ENCODE data around the gene SLC51A.
"Not testable (repeated sequence)": the region's sequence is repeated elsewhere in the genome, so short reads cannot be mapped to it uniquely, and the experiment has no call there.

SLC51A gene

GRCh38 chr3:196193736-196194541 is 22.4 kb upstream of the SLC51A start:
- DNase-seq: no peak

DNA sequence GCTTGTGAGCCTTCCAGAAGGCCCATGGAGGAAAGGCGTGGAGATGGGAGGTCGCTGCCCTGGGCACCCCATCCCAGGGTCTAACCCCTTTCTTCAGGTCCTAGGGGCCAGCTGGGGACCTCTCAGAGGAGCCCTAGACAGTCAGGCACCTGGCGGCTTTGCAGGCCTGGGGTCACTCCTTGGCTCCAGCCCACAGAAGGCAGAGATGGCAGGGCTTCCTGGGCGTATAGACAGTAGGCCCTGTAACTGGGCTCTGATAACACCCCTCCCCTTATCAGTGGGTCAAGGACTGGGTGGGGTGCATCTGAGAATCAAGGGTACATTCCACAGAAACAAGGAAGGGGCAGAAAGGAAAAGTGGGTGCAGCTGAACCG is 21.8 kb upstream of the SLC51A start:
- no peak for DNase-seq

GRCh38 chr3:196195664-196196265 is 20.6 kb upstream of the SLC51A start:
- no peak for DNase-seq

DNA sequence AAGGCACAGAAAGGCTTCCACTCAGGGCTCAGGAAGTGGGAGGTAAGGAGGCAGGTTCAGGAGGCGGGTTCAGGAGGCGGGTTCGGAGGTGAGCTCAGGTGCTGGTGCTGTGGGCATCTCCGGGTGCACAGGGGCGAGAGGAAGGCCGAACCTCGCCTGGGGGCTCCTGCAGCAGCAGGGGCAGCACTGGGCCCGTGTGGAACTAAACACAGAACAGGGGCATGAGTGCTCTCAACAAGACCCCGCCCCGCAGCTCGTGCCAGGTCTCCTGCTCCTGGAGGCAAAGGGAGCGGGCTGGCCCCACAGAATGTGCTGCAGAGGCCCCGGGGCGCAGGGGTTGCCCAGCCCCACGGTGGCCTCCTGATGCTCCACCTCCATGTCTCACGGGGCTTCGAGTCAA is 18.8 kb upstream of the SLC51A start:
- DNase-seq: no peak

- no peak for DNase-seq
These were observed 18.2 kb upstream of the SLC51A start for GRCh38 chr3:196198081-196198675.

DNA sequence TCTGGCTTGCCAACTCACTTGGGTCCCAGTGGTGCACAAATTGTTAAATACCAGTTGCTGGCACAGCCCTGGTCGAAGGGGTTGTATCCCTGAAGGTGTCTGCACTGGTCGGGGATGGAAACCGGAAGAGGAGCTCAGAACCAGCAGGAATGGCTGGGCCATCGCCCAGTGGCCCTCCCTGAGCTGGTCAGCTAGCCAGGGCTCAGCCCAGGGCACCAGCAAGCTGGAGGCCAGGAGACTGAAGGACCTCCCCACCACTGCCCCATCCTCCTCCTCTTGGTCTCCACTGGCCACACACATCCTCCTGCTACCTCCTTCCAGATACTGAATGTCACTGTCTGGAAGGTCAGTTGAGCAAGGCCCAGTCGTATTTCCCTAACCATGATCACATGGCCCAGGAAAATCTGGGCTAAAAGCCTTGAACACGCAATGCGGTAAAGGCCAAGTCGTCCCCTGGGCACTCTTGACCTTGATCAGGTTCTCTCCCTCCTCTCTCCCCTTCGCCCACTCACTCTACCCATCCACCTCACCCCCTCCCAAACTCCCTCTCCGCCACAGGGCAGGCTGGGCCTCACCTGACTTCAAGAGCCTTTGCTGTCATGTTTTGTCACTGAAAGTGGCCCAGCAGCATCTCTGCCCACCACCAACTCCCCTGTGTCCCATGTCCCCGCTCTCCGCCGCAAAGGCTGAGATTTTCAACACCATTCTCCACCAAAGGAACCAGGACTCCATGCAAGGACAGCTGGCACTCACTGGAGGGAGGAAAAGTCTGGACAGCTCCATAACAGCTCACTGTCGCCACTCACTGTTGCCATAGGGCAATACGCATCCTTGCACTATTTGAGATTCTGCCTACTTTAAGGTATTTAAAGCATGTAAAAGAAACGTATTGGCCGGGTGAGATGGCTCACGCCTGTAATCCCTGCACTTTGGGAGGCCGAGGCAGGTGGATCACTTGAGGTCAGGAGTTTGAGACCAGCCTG is 17.3 kb upstream of the SLC51A start:
- no peak for DNase-seq

GRCh38 chr3:196202516-196202970 is 13.8 kb upstream of the SLC51A start:
- no peak for DNase-seq

DNA sequence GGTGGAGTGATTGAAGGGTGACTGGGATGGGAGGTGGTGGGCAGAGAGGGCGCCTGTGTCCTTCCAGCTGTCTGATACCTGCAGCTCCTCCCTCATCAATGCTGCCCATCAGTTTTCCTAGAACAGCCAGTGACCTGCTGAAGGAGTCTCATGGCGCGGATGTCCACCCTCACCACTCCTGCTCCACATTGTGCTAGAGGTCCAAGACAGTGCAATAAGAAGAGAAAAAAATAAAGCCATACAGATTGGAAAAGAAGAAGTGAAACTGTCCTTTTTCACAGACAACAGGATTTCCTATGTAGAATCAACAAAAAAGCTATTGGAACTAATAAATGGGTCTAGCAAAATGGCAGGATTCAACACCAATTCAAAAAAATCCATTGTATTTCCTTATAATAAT is 12.5 kb upstream of the SLC51A start:
- DNase-seq: no peak

DNA sequence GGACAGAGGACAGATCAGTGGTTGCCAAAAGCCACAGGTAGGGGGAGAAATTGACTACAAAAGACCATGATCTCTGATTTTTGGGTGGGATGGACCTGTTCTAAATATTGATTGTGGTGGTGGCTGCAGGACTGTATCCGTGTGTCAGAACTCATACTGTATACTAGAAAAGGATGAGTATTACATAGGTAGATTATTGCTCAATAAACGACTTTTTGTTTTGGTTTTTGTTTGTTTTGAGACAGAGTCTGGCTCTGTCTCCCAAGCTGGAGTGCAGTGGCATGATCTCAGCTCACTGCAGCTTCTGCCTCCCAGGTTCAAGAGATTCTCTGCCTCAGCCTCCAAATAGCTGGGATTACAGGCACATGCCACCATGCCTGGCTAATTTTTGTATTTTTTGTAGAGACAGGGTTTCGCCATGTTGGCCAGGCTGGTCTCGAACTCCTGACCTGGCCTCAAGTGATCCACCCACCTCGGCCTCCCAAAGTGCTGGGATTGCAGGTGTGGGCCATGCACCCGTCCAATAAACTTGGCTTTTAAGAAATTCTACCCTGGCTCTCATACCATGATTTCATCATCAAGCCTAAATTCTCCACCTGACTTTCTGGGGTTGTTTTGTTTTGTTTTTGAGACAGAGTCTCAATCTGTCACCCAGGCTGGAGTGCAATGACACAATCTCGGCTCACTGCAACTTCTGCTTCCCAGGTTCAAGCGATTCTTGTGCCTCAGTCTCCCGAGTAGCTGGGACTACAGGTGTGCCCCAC is 10.7 kb upstream of the SLC51A start:
- DNase-seq: not testable (repeated sequence)

- DNase-seq: no peak
These were observed 9.0 kb upstream of the SLC51A start for GRCh38 chr3:196207159-196207832.

- DNase-seq: no peak
These were observed 8.3 kb upstream of the SLC51A start for GRCh38 chr3:196207833-196208607.

- DNase-seq: no peak
These were observed 7.2 kb upstream of the SLC51A start for GRCh38 chr3:196208942-196209695.

DNA sequence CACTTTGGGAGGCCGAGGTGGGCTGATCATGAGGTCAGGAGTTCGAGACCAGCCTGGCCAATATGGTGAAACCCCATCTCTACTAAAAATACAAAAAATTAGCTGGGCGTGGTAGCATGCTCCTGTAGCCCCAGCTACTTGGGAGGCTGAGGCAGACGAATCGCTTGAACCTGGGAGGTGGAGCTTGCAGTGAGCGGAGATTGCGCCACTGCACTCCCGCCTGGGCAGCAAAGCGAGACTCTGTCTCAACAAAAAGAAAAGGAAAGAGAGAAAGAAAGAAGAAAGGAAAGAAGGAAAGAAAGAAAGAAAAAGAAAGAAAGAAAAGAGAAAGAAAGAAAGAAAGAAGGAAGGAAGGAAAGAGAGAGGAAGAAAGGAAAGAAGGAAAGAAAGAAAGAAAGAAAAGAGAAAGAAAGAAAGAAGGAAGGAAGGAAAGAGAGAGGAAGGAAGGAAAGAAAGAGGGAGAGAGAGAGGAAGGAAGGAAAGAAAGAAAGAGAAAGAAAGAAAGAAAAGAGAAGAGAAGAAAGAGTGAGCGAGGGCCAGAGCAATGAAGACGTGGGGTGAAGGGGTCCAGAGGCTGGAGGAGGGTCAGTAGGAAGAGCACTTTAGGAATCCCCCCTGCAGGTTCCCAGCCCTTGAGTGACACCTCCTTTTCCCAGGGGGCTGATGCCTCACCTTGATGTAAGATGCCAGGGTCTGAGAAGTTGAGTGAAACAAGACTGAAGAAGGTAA is 6.2 kb upstream of the SLC51A start:
- not testable (repeated sequence) for DNase-seq

GRCh38 chr3:196210673-196211556 is 5.4 kb upstream of the SLC51A start, which contains the start of gene ZDHHC19:
ZDHHC19 (minus strand) TSS chr3:196211400; CDS start chr3:196211315, 85 bp downstream.
- no peak for DNase-seq

DNA sequence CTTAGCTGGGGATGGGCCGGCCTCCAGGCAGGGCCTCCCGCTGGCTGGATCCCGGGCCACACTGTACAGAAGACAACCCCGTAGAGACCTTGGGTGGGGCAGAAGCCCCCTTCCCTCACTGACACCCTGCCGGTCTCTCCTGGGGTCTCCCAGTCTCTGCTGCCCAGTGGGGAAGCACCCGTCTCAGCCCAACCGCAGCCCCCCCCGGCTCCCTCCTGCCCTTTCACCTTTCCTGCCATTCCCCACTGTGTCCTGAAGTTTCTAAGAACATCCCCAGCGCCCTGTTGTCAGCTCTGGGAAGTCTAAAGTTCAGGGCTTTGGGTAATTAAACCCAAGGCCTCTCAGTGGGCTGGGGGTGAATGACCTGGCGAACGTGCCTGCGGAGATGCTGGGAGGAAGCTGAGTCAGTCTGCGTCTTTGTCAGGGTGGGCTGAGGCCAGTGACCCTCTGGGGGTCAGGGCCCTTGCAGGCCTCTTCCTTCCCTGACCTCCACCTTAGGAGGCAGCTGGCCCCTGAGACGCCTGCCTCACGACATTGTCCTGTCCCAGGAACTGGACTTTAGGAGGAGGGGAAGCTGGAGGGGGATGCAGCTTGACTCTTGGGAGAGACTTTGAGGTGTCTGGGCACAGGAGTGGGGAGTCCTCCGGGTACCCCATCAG is 1.4 kb upstream of the SLC51A start:
- no peak for DNase-seq

DNA sequence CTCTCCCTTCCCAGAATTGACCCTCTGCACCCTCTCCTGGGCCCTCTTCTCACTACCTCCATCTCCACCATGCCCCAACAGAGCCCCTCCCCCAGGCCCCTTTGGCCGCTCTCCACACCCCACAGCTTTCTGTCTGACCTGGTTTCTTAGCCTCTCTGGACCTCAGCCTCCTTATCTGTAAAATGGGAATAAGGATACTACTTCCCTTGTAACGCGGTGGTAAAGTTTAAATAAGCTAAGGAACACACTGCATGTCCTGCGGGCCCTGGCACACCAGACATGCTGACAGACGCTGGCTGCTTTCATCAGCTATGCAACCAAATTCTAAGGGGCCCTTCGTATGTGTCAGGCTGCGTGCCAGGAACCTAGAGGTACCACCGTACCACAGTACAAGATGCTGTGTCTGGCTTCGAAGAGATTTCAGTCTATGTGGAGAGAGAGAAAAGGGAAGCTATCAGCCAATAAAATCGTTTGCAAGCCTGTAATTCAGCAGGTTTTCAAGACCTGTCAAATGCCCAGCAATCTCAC is 777 bp upstream of the SLC51A start:
- no peak for DNase-seq

- no peak for DNase-seq
These were observed 412 bp downstream of the SLC51A start for GRCh38 chr3:196216681-196217211.

All from NCI-H1417 treated with DMSO at 0.1 percent for 48 hours (cell line).